H1 (cell line): ENCODE results near the gene SLC15A3. TPM values are rescaled to one million over a fixed set of nuclear protein-coding genes. Genes with fewer than 3 reads are reported as not detected.

Experiments used
- CTCF ChIA-PET: fragments of 300-600 bp; sonication (Branson Sonifier 250); formaldehyde crosslinking; loops from one replicate; lab custom pipeline; 2021; ENCODE audit not compliant: partially characterized antibody; lab: Charles Lee
- POLR2A ChIA-PET: fragments of 300-600 bp; sonication (Branson Sonifier 250); formaldehyde crosslinking; loops from one replicate; lab custom pipeline; 2021; ENCODE audit warnings: inconsistent platforms; ENCODE audit not compliant: partially characterized antibody; lab: Charles Lee
- DNase-seq, 2 experiments: peaks; one replicate each; pipeline versions ENCODE4 v3.0.0 to v3.0.0-alpha.2; 2010 to 2022; ENCODE audit warnings: low spot score in 2 of 2, low read depth in 1 of 2, mixed read lengths in 1 of 2
- FAIRE-seq: peaks from 2 replicates; lab custom pipeline; 2011; peaks lifted over from hg19 to GRCh38; lab: Jason Lieb, UNC
- H2AFZ ChIP-seq: 2 replicates; pipeline ENCODE4 v1.8.1; 2012; ENCODE audit warnings: low read length, inconsistent platforms
- H2AK5ac ChIP-seq: 2 replicates; pipeline ENCODE4 v1.6.1; 2013; ENCODE audit warnings: low read depth, low read length
- H2BK120ac ChIP-seq: replicated peaks from 2 replicates; pipeline ENCODE3; 2013; ENCODE audit warnings: low read depth, low read length, inconsistent platforms
- H2BK12ac ChIP-seq: 2 replicates; pipeline ENCODE4 v1.6.1; 2013; ENCODE audit warnings: low read depth, low read length
- H2BK15ac ChIP-seq: 2 replicates; pipeline ENCODE4 v1.6.1; 2013; ENCODE audit warnings: low read length
- H2BK20ac ChIP-seq: 2 replicates; pipeline ENCODE4 v1.6.1; 2013; ENCODE audit warnings: low read length
- H2BK5ac ChIP-seq: 2 replicates; pipeline ENCODE4 v1.6.1; 2013; ENCODE audit warnings: low read depth, low read length
- H3K14ac ChIP-seq: 2 replicates; pipeline ENCODE4 v1.6.1; 2013; ENCODE audit warnings: inconsistent platforms; ENCODE audit not compliant: insufficient read length
- H3K18ac ChIP-seq: 2 replicates; pipeline ENCODE4 v1.6.1; 2013; ENCODE audit warnings: low read length; ENCODE audit errors: extremely low read depth
- H3K23ac ChIP-seq: 2 replicates; pipeline ENCODE4 v1.6.1; 2013; ENCODE audit warnings: inconsistent platforms; ENCODE audit not compliant: insufficient read length
- H3K23me2 ChIP-seq: 2 replicates; pipeline ENCODE4 v1.6.1; 2013; ENCODE audit warnings: low read depth, low read length
- H3K27ac ChIP-seq: 2 replicates; pipeline ENCODE4 v1.6.1; 2011; ENCODE audit warnings: low read depth, low read length, inconsistent platforms
- H3K27me3 ChIP-seq, 4 experiments: replicated peaks in 1 of 4; 1 replicate in 1 of 4; 2 replicates in 3 of 4; pipeline versions ENCODE4 v1.6.1 to v1.8.1; 2011 to 2013; ENCODE audit warnings: low read length in 3 of 4, mild to moderate bottlenecking in 3 of 4, inconsistent platforms in 2 of 4, mixed read lengths in 2 of 4, moderate library complexity in 1 of 4; ENCODE audit not compliant: control insufficient read depth in 3 of 4, insufficient read depth in 3 of 4; ENCODE audit errors: extremely low read depth in 1 of 4
- H3K36me3 ChIP-seq, 4 experiments: 2 replicates each; pipeline versions ENCODE4 v1.6.1 to v1.8.1; 2011 to 2013; ENCODE audit warnings: mild to moderate bottlenecking in 4 of 4, low read length in 3 of 4, moderate library complexity in 2 of 4, control low read depth in 1 of 4, inconsistent platforms in 1 of 4; ENCODE audit not compliant: insufficient read depth in 4 of 4, control insufficient read depth in 2 of 4
- H3K4ac ChIP-seq: replicated peaks from 2 replicates; pipeline ENCODE3; 2013; ENCODE audit warnings: low read length, low read depth, mixed read lengths, inconsistent platforms; ENCODE audit not compliant: insufficient read length
- H3K4me1 ChIP-seq, 4 experiments: replicated peaks in 1 of 4; 1 replicate in 1 of 4; 2 replicates in 3 of 4; pipeline versions ENCODE4 v1.6.1 to v1.8.1; 2011 to 2013; ENCODE audit warnings: low read length in 3 of 4, inconsistent platforms in 2 of 4, mixed read lengths in 1 of 4; ENCODE audit not compliant: insufficient read depth in 4 of 4, control insufficient read depth in 3 of 4
- H3K4me2 ChIP-seq, 2 experiments: 2 replicates each; pipeline versions ENCODE4 v1.6.1 to v1.8.1; 2011 to 2013; ENCODE audit warnings: low read depth in 2 of 2, low read length in 2 of 2, control low read depth in 1 of 2, inconsistent platforms in 1 of 2, mild to moderate bottlenecking in 1 of 2; ENCODE audit not compliant: insufficient read depth in 1 of 2
- H3K4me3 ChIP-seq, 4 experiments: fragments of 200-600, 300-600 bp in 1 of 4; sonication (generic), shearing (Covaris generic), sonication (Bioruptor Twin) in 1 of 4; 2 replicates each; pipeline versions ENCODE4 v1.5.1 to v1.8.1; 2011 to 2016; ENCODE audit warnings: low read length in 4 of 4, low read depth in 3 of 4, control low read depth in 2 of 4, inconsistent platforms in 2 of 4, mild to moderate bottlenecking in 2 of 4, mixed read lengths in 1 of 4, moderate library complexity in 1 of 4; ENCODE audit not compliant: insufficient read depth in 2 of 4; ENCODE audit errors: extremely low read depth in 1 of 4
- H3K56ac ChIP-seq: replicated peaks from 2 replicates; pipeline ENCODE3; 2013; ENCODE audit warnings: low read depth, mild to moderate bottlenecking, mixed read lengths, low read length, inconsistent platforms; ENCODE audit not compliant: insufficient read length
- H3K79me1 ChIP-seq: 2 replicates; pipeline ENCODE4 v1.6.1; 2013; ENCODE audit warnings: low read depth, low read length, control low read depth
- H3K79me2 ChIP-seq, 2 experiments: 2 replicates each; pipeline versions ENCODE4 v1.6.1 to v1.8.1; 2012 to 2013; ENCODE audit warnings: low read length in 2 of 2, mild to moderate bottlenecking in 2 of 2, inconsistent platforms in 1 of 2; ENCODE audit not compliant: insufficient read depth in 2 of 2, control insufficient read depth in 1 of 2
- H3K9ac ChIP-seq, 4 experiments: replicated peaks in 1 of 4; 1 replicate in 1 of 4; 2 replicates in 3 of 4; pipeline versions ENCODE4 v1.6.1 to v1.8.1; 2011 to 2013; ENCODE audit warnings: low read depth in 3 of 4, low read length in 3 of 4, control low read depth in 2 of 4, mild to moderate bottlenecking in 2 of 4, moderate library complexity in 2 of 4, inconsistent platforms in 1 of 4; ENCODE audit errors: extremely low read depth in 1 of 4
- H3K9me3 ChIP-seq, 2 experiments: 2 replicates each; pipeline versions ENCODE4 v1.6.1 to v1.8.1; 2012 to 2013; ENCODE audit warnings: mild to moderate bottlenecking in 2 of 2, moderate library complexity in 2 of 2, control low read depth in 1 of 2, inconsistent platforms in 1 of 2, low read depth in 1 of 2, low read length in 1 of 2, mixed read lengths in 1 of 2; ENCODE audit not compliant: insufficient read depth in 2 of 2
- H4K20me1 ChIP-seq, 2 experiments: replicated peaks in 1 of 2; 2 replicates each; pipeline versions ENCODE3 to v1.8.1; 2011 to 2013; ENCODE audit warnings: inconsistent platforms in 2 of 2, low read length in 2 of 2, mild to moderate bottlenecking in 1 of 2; ENCODE audit not compliant: insufficient read depth in 2 of 2, control insufficient read depth in 1 of 2
- H4K5ac ChIP-seq: 2 replicates; pipeline ENCODE4 v1.6.1; 2013; ENCODE audit warnings: low read length, low read depth, mixed read lengths, inconsistent platforms; ENCODE audit not compliant: insufficient read length
- H4K8ac ChIP-seq: 2 replicates; pipeline ENCODE4 v1.8.0; 2013; ENCODE audit warnings: mild to moderate bottlenecking, moderate library complexity, low read length, inconsistent platforms; ENCODE audit not compliant: insufficient read depth; ENCODE audit errors: extremely low read depth
- H4K91ac ChIP-seq: replicated peaks from 2 replicates; pipeline ENCODE3; 2013; ENCODE audit warnings: low read length, mixed read lengths, inconsistent platforms; ENCODE audit not compliant: insufficient read length
- CEBPB ChIP-seq: IDR thresholded peaks from 2 replicates; pipeline ENCODE4 v1.6.1; 2012; ENCODE audit warnings: low read depth, low read length
- HDAC6 ChIP-seq: IDR thresholded peaks from one replicate; pipeline ENCODE4 v1.7.1; 2012; ENCODE audit warnings: low read depth, mild to moderate bottlenecking, inconsistent platforms, low read length, moderate library complexity
- NRF1 ChIP-seq: IDR thresholded peaks from 2 replicates; pipeline ENCODE4 v1.6.1; 2011; ENCODE audit warnings: mild to moderate bottlenecking, low read depth, low read length, improper control_type of control experiment
- PHF8 ChIP-seq: fragments of 200-600 bp; sonication (generic); conservative IDR thresholded peaks from 2 replicates; pipeline ENCODE4 v1.7.1; 2012; ENCODE audit warnings: low read depth, mild to moderate bottlenecking, inconsistent platforms, low read length, moderate library complexity
- SAP30 ChIP-seq: fragments of 300-600 bp; sonication (generic); IDR thresholded peaks from 2 replicates; pipeline ENCODE4 v1.7.1; 2012; ENCODE audit warnings: low read length, moderate library complexity, mild to moderate bottlenecking, inconsistent platforms; ENCODE audit not compliant: insufficient read depth, insufficient replicate concordance
- SIRT6 ChIP-seq: IDR thresholded peaks from one replicate; pipeline ENCODE4 v1.7.1; 2012; ENCODE audit warnings: low read length, inconsistent platforms
- SP1 ChIP-seq: IDR thresholded peaks from 2 replicates; pipeline ENCODE4 v1.6.1; 2011; ENCODE audit warnings: low read depth, low read length
- SP2 ChIP-seq: IDR thresholded peaks from 2 replicates; pipeline ENCODE4 v1.6.1; 2012; ENCODE audit warnings: mild to moderate bottlenecking, low read length, inconsistent platforms
- TAF7 ChIP-seq: optimal IDR thresholded peaks from 2 replicates; pipeline ENCODE3; 2011; ENCODE audit warnings: low read depth, mild to moderate bottlenecking, inconsistent platforms, low read length, moderate library complexity, borderline replicate concordance
- ZNF274 ChIP-seq: IDR thresholded peaks from 2 replicates; pipeline ENCODE4 v1.7.0; 2012; ENCODE audit warnings: low read length, borderline replicate concordance; ENCODE audit errors: extremely low read depth
- WGBS, 2 experiments: shearing (Covaris generic) in 1 of 2; methylation state at CpG; one replicate each; pipeline versions ENCODE4 v1.1.6 to v1.1.7; 2013 to 2015; ENCODE audit warnings: low lambda C conversion rate in 2 of 2, mixed read lengths in 2 of 2, inconsistent platforms in 1 of 2, low coverage in 1 of 2, missing lambda C conversion rate in 1 of 2; ENCODE audit not compliant: insufficient replicate concordance in 2 of 2, insufficient coverage in 1 of 2, insufficient read length in 1 of 2; ENCODE audit errors: extremely low coverage in 1 of 2, missing lambda C conversion rate in 1 of 2; 5-methylcytosine and 5-hydroxymethylcytosine counted together
- polyA plus RNA-seq, 7 experiments: library from polyadenylated mRNA; depleted of rRNA in 3 of 7; stranded (reverse) in 5 of 7; unstranded in 2 of 7; fragments of >200 nt in 5 of 7; fragments of 200-250 nt in 2 of 7; gene quantifications; 1 replicate in 5 of 7; 2 replicates in 1 of 7; 4 replicates in 1 of 7; pipeline versions ENCODE4 v1.2.1 to v1.2.3, GENCODE V29; 2011 to 2013; ENCODE audit warnings: missing spikeins in 2 of 7, mixed read lengths in 2 of 7
- total RNA-seq: library from RNA; stranded (reverse); fragmentation: NEBNext Ultra II Directional; extraction: Animal tissue kit (Norgen Biotek cat#: 25700); gene quantifications from 2 replicates; pipeline ENCODE4 v1.2.1, GENCODE V29; 2021
- TF ChIP-seq, protein P1 (sequence below): IDR thresholded peaks from 2 replicates; pipeline ENCODE4 v1.6.1; 2012; ENCODE audit warnings: inconsistent platforms
- TF ChIP-seq, protein P2 (sequence below), 3 experiments: IDR thresholded peaks; 1 replicate in 2 of 3; 2 replicates in 1 of 3; pipeline versions ENCODE4 v1.5.1 to v1.6.1; 2011; ENCODE audit warnings: low read length in 3 of 3, mild to moderate bottlenecking in 3 of 3, inconsistent platforms in 2 of 3, low read depth in 1 of 3, moderate library complexity in 1 of 3; ENCODE audit not compliant: insufficient read depth in 1 of 3; ENCODE audit errors: control extremely low read depth in 1 of 3

SLC15A3 gene
- total and polyA plus RNA-seq, 2 of the 8 experiments (the other 6 are each of a cell fraction or from before 2014, with no cell fraction given), result 25.8 to 31.0 TPM

DNA sequence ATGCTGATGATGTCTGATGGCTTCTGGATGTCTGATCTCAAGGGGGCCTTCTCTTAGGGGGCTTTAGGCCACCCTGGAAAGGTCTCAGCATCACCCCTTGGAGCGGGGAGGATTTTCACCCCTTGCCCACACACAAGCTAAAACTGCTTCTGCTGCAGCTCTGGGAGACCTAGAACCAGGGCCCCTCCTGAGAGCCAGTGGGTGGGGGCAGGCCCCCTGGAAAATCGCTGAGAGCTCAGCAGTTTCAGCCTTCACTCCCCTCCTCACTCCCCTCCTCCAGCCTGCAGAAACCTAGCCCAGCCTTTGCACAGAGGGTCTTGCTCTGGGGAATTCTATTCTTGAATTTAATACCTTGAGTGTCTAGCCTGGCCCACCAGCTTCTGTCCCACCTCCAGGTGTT, 36.7 kb upstream of the SLC15A3 start:
- Histone ChIP-seq H3K4me1 (no peaks in the 10 kb centered on the region), H3K9me3 (no peaks in the 10 kb centered on the region), H3K23me2 (peaks cover 2% of the 10 kb centered on the region; the same call in 1 of the 2 replicates), H2BK12ac (no peak overlapping the region), H3K18ac (no peak overlapping the region), H2AK5ac (no peak overlapping the region), H3K36me3 (no peaks in the 10 kb centered on the region), H2BK120ac (no peak overlapping the region), H3K4me2 (no peak overlapping the region), H3K79me1 (no peaks in the 10 kb centered on the region), H2BK20ac (no peak overlapping the region), H4K8ac (no peak overlapping the region), H3K27me3 (peaks cover 0 to 3% (median 0%) of the 10 kb centered on the region in 4 experiments; a peak in 1 of 7 replicates), H4K20me1 (peaks cover 0 to 2% of the 10 kb centered on the region in 2 experiments), H2BK5ac (no peak overlapping the region), H3K14ac (no peak overlapping the region), H3K4ac (no peak overlapping the region), H3K27ac (no peak overlapping the region), H4K91ac (no peak overlapping the region), H2BK15ac (no peak overlapping the region), H3K9ac (no peak overlapping the region), H3K23ac (no peak overlapping the region), H2AFZ (no peak overlapping the region), H3K56ac (no peak overlapping the region), H3K4me3 (no peak overlapping the region), H4K5ac (no peak overlapping the region), H3K79me2 (no peaks in the 10 kb centered on the region)
- POLR2A ChIA-PET, result no interaction called here
- CTCF ChIA-PET, result interaction anchor here (1.5 kb wide), 2 partner anchors 9 to 10 kb away, joined by 3 read pairs; no protein-coding TSS in a partner anchor
- DNase-seq (no peak), FAIRE-seq (no peak)
- 100% methylated on average over 1 of the region's 2 CpGs; no CpG with 5 or more reads in 1 of the 2 experiments for WGBS, 2 experiments
- no peak for TF ChIP-seq SIRT6
- TF ChIP-seq SP1, result no peak
- TF ChIP-seq, protein P1, sequence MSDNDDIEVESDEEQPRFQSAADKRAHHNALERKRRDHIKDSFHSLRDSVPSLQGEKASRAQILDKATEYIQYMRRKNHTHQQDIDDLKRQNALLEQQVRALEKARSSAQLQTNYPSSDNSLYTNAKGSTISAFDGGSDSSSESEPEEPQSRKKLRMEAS, result no peak
- no peak for TF ChIP-seq HDAC6
- TF ChIP-seq, protein P2, sequence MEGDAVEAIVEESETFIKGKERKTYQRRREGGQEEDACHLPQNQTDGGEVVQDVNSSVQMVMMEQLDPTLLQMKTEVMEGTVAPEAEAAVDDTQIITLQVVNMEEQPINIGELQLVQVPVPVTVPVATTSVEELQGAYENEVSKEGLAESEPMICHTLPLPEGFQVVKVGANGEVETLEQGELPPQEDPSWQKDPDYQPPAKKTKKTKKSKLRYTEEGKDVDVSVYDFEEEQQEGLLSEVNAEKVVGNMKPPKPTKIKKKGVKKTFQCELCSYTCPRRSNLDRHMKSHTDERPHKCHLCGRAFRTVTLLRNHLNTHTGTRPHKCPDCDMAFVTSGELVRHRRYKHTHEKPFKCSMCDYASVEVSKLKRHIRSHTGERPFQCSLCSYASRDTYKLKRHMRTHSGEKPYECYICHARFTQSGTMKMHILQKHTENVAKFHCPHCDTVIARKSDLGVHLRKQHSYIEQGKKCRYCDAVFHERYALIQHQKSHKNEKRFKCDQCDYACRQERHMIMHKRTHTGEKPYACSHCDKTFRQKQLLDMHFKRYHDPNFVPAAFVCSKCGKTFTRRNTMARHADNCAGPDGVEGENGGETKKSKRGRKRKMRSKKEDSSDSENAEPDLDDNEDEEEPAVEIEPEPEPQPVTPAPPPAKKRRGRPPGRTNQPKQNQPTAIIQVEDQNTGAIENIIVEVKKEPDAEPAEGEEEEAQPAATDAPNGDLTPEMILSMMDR (IDR thresholded peaks at IDR 0.05; ENCODE audit: control extremely low read depth in 1 of 3, insufficient read depth in 1 of 3, low read depth in 1 of 3, low read length in 3 of 3), result no peak
- no peak for TF ChIP-seq CEBPB
- no peak for TF ChIP-seq TAF7
- no peak for TF ChIP-seq SP2
- no peak for TF ChIP-seq NRF1
- no peak for TF ChIP-seq PHF8
- no peak for TF ChIP-seq SAP30
- no peak for TF ChIP-seq ZNF274
